H7 (cell line): ENCODE measurements around the gene OLFM2. TPM values are rescaled to one million over a fixed set of nuclear protein-coding genes. Genes with fewer than 3 reads are reported as not detected.

ENCODE experiments used
- total RNA-seq: library from RNA; depleted of rRNA; stranded (reverse); fragments of >200 nt; shearing (Covaris generic); gene quantifications from 2 replicates; pipeline ENCODE4 v1.2.3, GENCODE V29; 2014; rRNA removed

The OLFM2 gene
- total RNA-seq, 1 experiment from 2014 or later, result 40.0 TPM

Other genes starting within 250 kb of the OLFM2 start
- gene ZNF846, start 167.8 kb downstream of the OLFM2 start, total RNA-seq, result 3.9 and 8.6 TPM in 2 replicates
- 31.2 and 36.4 TPM in 2 replicates for gene FBXL12, start 117.4 kb downstream of the OLFM2 start, total RNA-seq
- 266 and 288 TPM in 2 replicates for gene UBL5, start 108.6 kb downstream of the OLFM2 start, total RNA-seq
- 180 and 208 TPM in 2 replicates for gene PIN1, start 101.2 kb downstream of the OLFM2 start, total RNA-seq
- gene COL5A3, start 74.0 kb upstream of the OLFM2 start, total RNA-seq, result 0.62 and 1.4 TPM in 2 replicates
- not detected in 2 replicates for gene RDH8, start 77.0 kb upstream of the OLFM2 start, total RNA-seq
- 14.4 and 20.4 TPM in 2 replicates for gene SHFL, start 149.8 kb upstream of the OLFM2 start, total RNA-seq
- gene ANGPTL6, start 166.2 kb upstream of the OLFM2 start, total RNA-seq, result 0.15 TPM in 1 of 2 replicates, not detected in the other
- gene PPAN, start 169.8 kb upstream of the OLFM2 start, total RNA-seq, result 52.9 and 54.4 TPM in 2 replicates
- gene P2RY11, start 175.2 kb upstream of the OLFM2 start, total RNA-seq, result 0.87 and 6.2 TPM in 2 replicates
- 354 and 376 TPM in 2 replicates for gene EIF3G, start 183.4 kb upstream of the OLFM2 start, total RNA-seq